Measurements from ENCODE around the gene CELF3.
A peak's percentile ranks its signal among the peaks of the same experiment; 100 is the strongest.

The CELF3 gene

GRCh38 chr1:151653397-151653796 lies 63.2 kb downstream of the CELF3 start:
- peak; percentile 73 for DNase-seq
- in situ Hi-C loops (cut with MboI; ENCODE audit: low pct_unique_long_range_greater_than_20kb, low sequenced_read_pairs): no loop called here
